A549 (cell line): ENCODE data around the gene NUDC.

Experiments
- CBX2 ChIP-seq: fragments of 200-600 bp; sonication (generic); IDR thresholded peaks from 2 replicates; pipeline ENCODE4 v1.6.1; 2016; ENCODE audit warnings: low read depth, mild to moderate bottlenecking, borderline replicate concordance
- CBX8 ChIP-seq: fragments of 200-600 bp; sonication (generic); IDR thresholded peaks from 2 replicates; pipeline ENCODE4 v1.6.1; 2016
- CTCF ChIP-seq: fragments of >200 bp; sonication (Bioruptor Twin); formaldehyde crosslinking; IDR thresholded peaks from 3 replicates; pipeline ENCODE4 v1.5.1; 2016
- MAFK ChIP-seq: fragments of 450-650 bp; IDR thresholded peaks from 2 replicates; pipeline ENCODE4 v1.6.1; 2014; ENCODE audit not compliant: partially characterized antibody
- MAX ChIP-seq: IDR thresholded peaks from 2 replicates; pipeline ENCODE4 v1.6.1; 2012
- POLR2A ChIP-seq: IDR thresholded peaks from 2 replicates; pipeline ENCODE4 v1.6.1; 2012; ENCODE audit warnings: mild to moderate bottlenecking, low read length
- POLR2AphosphoS2 ChIP-seq: conservative IDR thresholded peaks from 2 replicates; pipeline ENCODE4 v1.6.1; 2012; ENCODE audit warnings: low read length, improper control_type of control experiment, inconsistent platforms
- RAD21 ChIP-seq, 2 experiments: fragments of >200 bp in 1 of 2; sonication (Bioruptor Twin) in 1 of 2; formaldehyde crosslinking in 1 of 2; IDR thresholded peaks in 1 of 2; conservative IDR thresholded peaks in 1 of 2; 2 replicates in 1 of 2; 3 replicates in 1 of 2; pipeline ENCODE4 v1.6.1; 2012 to 2018; ENCODE audit warnings: inconsistent platforms in 1 of 2
- RARB ChIP-seq: fragments of 250-450 bp; sonication (Bioruptor Pico); IDR thresholded peaks from 2 replicates; pipeline ENCODE4 v1.8.0; 2021; ENCODE audit warnings: mild to moderate bottlenecking, moderate library complexity
- RFX5 ChIP-seq: fragments of 450-650 bp; IDR thresholded peaks from 2 replicates; pipeline ENCODE4 v1.7.1; 2014; ENCODE audit warnings: antibody characterized with exemption, mild to moderate bottlenecking, moderate library complexity
- ZNF302 ChIP-seq: fragments of 250-450 bp; sonication (Bioruptor Pico); IDR thresholded peaks from 2 replicates; pipeline ENCODE4 v1.9.0; 2021; ENCODE audit warnings: inconsistent platforms, mild to moderate bottlenecking, moderate library complexity
- TF ChIP-seq, protein P1 (sequence below): IDR thresholded peaks from 2 replicates; pipeline ENCODE4 v1.6.1; 2012
- TF ChIP-seq, protein P2 (sequence below): fragments of 200-600 bp; sonication (generic); IDR thresholded peaks from 2 replicates; pipeline ENCODE4 v1.6.1; 2016; ENCODE audit warnings: antibody characterized with exemption, mild to moderate bottlenecking, moderate library complexity

DNA sequence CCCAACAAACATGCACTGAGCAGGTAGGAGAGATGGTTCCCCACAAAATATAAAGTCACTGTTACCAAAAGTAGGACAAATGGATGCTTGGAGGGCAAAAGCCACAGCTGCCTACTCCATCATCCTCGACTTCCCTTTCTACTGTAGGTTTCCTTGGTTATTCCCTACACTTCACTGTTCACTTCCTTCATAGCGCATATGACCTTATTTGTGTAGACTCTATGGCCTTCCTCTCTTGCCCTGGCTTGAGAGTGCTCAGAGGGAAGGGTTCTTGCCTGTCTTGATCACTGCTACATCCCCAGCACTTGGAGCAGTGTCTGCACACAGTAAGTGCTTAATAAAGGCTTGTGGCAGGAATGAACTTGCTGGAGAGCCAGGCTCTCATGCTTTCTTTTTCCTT is 57.4 kb downstream of the NUDC start:
- no peak for TF ChIP-seq CTCF
- TF ChIP-seq, protein P1, sequence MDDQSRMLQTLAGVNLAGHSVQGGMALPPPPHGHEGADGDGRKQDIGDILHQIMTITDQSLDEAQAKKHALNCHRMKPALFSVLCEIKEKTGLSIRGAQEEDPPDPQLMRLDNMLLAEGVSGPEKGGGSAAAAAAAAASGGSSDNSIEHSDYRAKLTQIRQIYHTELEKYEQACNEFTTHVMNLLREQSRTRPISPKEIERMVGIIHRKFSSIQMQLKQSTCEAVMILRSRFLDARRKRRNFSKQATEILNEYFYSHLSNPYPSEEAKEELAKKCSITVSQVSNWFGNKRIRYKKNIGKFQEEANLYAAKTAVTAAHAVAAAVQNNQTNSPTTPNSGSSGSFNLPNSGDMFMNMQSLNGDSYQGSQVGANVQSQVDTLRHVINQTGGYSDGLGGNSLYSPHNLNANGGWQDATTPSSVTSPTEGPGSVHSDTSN: no peak
- TF ChIP-seq CBX2: no peak
- TF ChIP-seq RFX5: no peak
- no peak for TF ChIP-seq POLR2A
- no peak for TF ChIP-seq RAD21 (conservative IDR thresholded peaks at IDR 0.05 in 1 of 2, IDR thresholded peaks at IDR 0.05 in 1 of 2)
- TF ChIP-seq RARB: no peak
- TF ChIP-seq ZNF302 (CRISPR knock-in tag): no peak
- TF ChIP-seq MAX: no peak
- TF ChIP-seq, protein P2, sequence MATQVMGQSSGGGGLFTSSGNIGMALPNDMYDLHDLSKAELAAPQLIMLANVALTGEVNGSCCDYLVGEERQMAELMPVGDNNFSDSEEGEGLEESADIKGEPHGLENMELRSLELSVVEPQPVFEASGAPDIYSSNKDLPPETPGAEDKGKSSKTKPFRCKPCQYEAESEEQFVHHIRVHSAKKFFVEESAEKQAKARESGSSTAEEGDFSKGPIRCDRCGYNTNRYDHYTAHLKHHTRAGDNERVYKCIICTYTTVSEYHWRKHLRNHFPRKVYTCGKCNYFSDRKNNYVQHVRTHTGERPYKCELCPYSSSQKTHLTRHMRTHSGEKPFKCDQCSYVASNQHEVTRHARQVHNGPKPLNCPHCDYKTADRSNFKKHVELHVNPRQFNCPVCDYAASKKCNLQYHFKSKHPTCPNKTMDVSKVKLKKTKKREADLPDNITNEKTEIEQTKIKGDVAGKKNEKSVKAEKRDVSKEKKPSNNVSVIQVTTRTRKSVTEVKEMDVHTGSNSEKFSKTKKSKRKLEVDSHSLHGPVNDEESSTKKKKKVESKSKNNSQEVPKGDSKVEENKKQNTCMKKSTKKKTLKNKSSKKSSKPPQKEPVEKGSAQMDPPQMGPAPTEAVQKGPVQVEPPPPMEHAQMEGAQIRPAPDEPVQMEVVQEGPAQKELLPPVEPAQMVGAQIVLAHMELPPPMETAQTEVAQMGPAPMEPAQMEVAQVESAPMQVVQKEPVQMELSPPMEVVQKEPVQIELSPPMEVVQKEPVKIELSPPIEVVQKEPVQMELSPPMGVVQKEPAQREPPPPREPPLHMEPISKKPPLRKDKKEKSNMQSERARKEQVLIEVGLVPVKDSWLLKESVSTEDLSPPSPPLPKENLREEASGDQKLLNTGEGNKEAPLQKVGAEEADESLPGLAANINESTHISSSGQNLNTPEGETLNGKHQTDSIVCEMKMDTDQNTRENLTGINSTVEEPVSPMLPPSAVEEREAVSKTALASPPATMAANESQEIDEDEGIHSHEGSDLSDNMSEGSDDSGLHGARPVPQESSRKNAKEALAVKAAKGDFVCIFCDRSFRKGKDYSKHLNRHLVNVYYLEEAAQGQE: no peak
- TF ChIP-seq CBX8: no peak
- TF ChIP-seq MAFK: no peak
- no peak for TF ChIP-seq POLR2AphosphoS2
